ENCODE results near the gene MTG2.

DNA sequence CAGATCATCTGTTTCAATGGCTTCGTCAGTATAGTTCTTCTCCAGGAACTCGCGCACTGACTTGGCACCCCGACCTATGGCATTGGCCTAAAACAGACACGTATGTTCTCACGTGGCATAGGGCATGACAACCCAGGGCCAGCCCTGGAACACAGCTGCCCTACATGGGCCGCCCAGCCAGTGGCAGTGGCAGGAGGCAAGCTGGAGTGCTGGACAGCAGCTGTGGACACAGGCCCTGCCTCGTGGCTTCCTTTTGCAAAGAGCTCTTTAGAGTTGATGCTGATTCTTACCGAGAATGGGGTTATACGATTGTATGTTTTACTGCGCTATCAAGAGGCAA is 44.7 kb upstream of the MTG2 start:
- TF ChIP-seq CTCF (IDR thresholded peaks at IDR 0.05; ENCODE audit: low read depth, low read length), result no peak
- no peak for TF ChIP-seq EZH2phosphoT487 (IDR thresholded peaks at IDR 0.05; ENCODE audit: low read depth)
